ENCODE results near the gene C20orf144.

The C20orf144 gene

DNA sequence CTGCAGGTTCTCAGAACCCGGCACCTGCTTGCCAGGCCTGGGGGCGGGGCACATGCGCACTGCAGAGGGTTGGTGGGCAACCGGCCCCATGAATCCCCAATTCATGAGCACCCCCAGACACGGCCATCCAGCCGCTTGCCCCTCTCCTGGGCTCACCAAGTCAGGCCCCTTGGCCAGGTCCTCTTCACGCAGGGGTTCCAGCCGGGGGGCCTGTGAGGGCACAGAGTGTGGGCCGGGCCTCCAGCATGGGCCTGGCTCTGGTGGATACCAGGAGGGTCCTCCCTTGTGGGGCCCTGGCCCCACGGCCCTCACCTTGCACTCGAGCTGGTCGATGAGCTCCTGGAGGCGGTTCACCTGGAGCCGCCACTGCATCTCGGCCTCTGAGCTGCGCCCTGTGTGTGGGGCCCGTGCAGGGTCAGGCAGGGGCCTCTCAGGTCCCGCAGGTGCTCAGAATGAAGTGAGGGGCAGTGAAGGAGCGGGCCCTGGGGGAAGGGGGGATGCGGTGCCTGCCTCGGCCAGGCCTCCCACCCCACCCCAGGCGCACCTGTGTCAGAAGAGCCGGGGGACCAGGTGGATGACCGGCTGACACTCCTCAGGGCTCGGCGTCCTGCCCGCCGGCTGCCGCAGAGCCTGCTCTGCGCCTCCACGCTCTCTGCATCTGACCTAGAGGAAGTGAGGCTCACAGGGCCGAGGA is 2.6 kb upstream of the C20orf144 start:
- Histone ChIP-seq H3K9me3 (replicated peaks in 1 of 11) (no peaks in the 10 kb centered on the region), H3K4me3 (no peak overlapping the region), H3K27ac (no peak overlapping the region; a peak in 2 of 22 replicates), H4K20me1 (peaks cover 0 to 26% (median 0%) of the 10 kb centered on the region in 11 experiments; a peak in 5 of 22 replicates), H3K27me3 (no peaks in the 10 kb centered on the region), H3K4me2 (peak overlapping the region in 5 of 11 experiments; percentile 22 to 39 (median 25); a peak in 5 of 22 replicates), H3K9ac (peak overlapping the region in 2 of 11 experiments; percentile 27 to 39; a peak in 2 of 22 replicates), H3K4me1 (peaks cover 15 to 39% (median 31%) of the 10 kb centered on the region in 10 experiments), H3K36me3 (peaks cover 4 to 34% (median 18%) of the 10 kb centered on the region in 11 experiments; a peak in 13 of 22 replicates)
- no peak for TF ChIP-seq Cebpa-rat (IDR thresholded peaks at IDR 0.05)

DNA sequence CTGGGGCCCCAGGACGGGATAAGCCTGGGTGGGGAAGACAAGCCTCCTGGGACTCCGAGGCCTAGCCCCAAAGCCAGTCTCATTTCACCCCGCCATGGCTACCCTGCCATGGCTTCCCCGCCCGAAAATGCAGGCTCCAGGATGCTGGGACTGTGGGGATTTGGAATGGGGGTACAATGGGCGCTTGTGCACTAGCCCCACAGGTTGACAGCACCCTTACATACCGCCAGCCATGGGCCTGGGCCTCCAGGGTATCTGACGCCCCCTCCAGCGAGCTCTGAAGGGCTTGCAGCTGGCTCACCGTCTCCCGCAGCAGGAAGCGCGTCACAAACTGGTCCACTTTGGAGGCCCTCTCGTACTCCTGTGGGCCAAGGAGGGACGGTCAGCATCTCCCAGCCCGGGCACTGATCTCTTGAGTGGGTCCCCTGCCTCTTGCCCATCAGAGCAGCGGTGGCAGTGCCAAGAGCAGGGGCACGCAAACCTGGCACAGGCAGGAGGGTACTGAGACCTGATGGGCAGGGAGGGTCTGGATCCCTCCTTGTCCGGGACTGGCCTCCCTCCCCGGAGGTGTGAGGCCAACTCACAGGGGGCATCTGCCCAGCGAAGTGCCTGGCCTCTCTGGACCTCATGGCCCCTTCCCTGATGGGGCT is 2.0 kb upstream of the C20orf144 start:
- Histone ChIP-seq H3K4me2 (peak overlapping the region in 9 of 11 experiments; percentile 16 to 39 (median 25); a peak in 12 of 22 replicates), H3K4me3 (no peak overlapping the region), H3K36me3 (peaks cover 4 to 34% (median 18%) of the 10 kb centered on the region in 11 experiments; a peak in 13 of 22 replicates), H4K20me1 (peaks cover 0 to 26% (median 0%) of the 10 kb centered on the region in 11 experiments; a peak in 5 of 22 replicates), H3K4me1 (peaks cover 22 to 45% (median 38%) of the 10 kb centered on the region in 10 experiments), H3K27me3 (no peaks in the 10 kb centered on the region), H3K9me3 (replicated peaks in 1 of 11) (no peaks in the 10 kb centered on the region), H3K9ac (peak overlapping the region in 3 of 11 experiments; percentile 27 to 39 (median 31); a peak in 3 of 22 replicates), H3K27ac (no peak overlapping the region; a peak in 2 of 22 replicates)
- TF ChIP-seq Cebpa-rat (IDR thresholded peaks at IDR 0.05): no peak

GRCh38 chr20:33660685-33661058 is 1.5 kb upstream of the C20orf144 start:
- no peak for TF ChIP-seq Cebpa-rat (IDR thresholded peaks at IDR 0.05)
- Histone ChIP-seq H3K27me3 (no peaks in the 10 kb centered on the region), H3K4me1 (peaks cover 26 to 48% (median 41%) of the 10 kb centered on the region in 10 experiments), H4K20me1 (peaks cover 0 to 26% (median 0%) of the 10 kb centered on the region in 11 experiments; a peak in 5 of 22 replicates), H3K9me3 (replicated peaks in 1 of 11) (no peaks in the 10 kb centered on the region), H3K4me2 (peak overlapping the region in 8 of 11 experiments; percentile 16 to 33 (median 24); a peak in 9 of 22 replicates), H3K36me3 (peaks cover 4 to 34% (median 18%) of the 10 kb centered on the region in 11 experiments; a peak in 13 of 22 replicates), H3K4me3 (no peak overlapping the region), H3K9ac (peak overlapping the region in 2 of 11 experiments; percentile 31 to 39; a peak in 3 of 22 replicates), H3K27ac (no peak overlapping the region; a peak in 1 of 22 replicates)

DNA sequence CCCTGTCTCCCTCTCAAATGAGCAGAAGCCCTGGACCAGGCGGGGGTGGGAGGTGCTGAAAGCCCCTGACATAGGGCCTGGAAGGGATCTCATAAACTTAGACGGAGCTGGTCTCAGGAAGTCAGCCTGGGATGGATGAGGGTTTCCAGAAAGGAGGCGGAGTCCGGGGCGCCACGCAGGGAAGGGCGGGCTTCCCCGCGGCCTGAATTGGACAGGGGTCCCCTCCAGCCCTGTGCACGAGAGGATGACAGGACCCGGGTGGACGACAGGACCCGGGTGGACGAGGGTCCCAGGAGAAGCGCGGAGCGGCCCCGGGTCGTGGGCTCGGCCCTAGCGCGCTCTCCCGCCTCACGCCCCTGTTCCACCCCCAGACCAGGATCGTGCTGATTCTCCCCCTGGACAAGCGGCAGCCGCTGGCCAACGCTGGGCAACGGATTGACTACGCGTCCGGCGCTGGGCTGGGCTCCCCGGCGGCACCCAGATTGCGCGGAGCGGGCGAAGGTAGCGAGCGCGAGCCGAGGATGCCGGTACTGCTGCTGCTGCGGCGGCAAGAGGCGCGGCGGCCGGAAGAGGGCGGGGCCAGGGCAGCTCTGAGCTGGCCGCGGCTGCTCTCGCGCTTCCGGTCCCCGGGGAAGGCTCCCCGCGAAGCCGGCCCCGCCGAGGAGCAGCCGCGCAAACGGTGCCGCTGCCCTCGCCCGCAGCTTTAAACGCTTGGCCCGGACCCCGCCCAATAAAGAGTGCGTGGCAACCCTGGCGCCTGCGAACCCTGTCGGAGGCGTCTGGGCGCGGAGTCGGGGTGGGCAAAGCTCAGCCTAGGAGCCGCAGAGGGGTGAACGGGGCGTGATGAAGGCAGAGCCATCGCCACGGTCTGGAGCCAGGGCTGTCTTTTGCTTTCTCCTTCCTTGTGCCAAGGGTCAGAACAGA is 1.3 kb downstream of the C20orf144 start:
- H3K9ac ChIP-seq: peak overlapping the region; percentile 67 to 83 (median 78)
- H3K27ac ChIP-seq: peak overlapping the region; percentile 49 to 85 (median 71); a peak in 21 of 22 replicates
- H3K4me1 ChIP-seq: peaks cover 50 to 73% (median 66%) of the 10 kb centered on the region in 10 experiments
- no peak for TF ChIP-seq Cebpa-rat (IDR thresholded peaks at IDR 0.05)
- peak overlapping the region; percentile 59 to 77 (median 72) for H3K4me3 ChIP-seq
- H3K27me3 ChIP-seq: no peaks in the 10 kb centered on the region
- H3K36me3 ChIP-seq: peaks cover 0 to 22% (median 14%) of the 10 kb centered on the region in 11 experiments; a peak in 12 of 22 replicates
- no peaks in the 10 kb centered on the region for H3K9me3 ChIP-seq (replicated peaks in 1 of 11)
- H4K20me1 ChIP-seq: peaks cover 0 to 19% (median 5%) of the 10 kb centered on the region in 11 experiments; a peak in 10 of 22 replicates
- peak overlapping the region; percentile 92 to 100 (median 97) for H3K4me2 ChIP-seq

GRCh38 chr20:33664085-33664761 is 2.1 kb downstream of the C20orf144 start:
- Histone ChIP-seq H3K9ac (peak overlapping the region; percentile 67 to 83 (median 78)), H3K4me1 (peaks cover 53 to 81% (median 74%) of the 10 kb centered on the region in 10 experiments), H3K9me3 (replicated peaks in 1 of 11) (no peaks in the 10 kb centered on the region), H3K27me3 (no peaks in the 10 kb centered on the region), H3K36me3 (peaks cover 3 to 16% (median 10%) of the 10 kb centered on the region in 11 experiments; a peak in 12 of 22 replicates), H3K4me2 (peak overlapping the region; percentile 92 to 100 (median 97)), H4K20me1 (peaks cover 0 to 20% (median 9%) of the 10 kb centered on the region in 11 experiments; a peak in 10 of 22 replicates), H3K4me3 (peak overlapping the region; percentile 59 to 77 (median 72)), H3K27ac (peak overlapping the region; percentile 49 to 85 (median 71); a peak in 20 of 22 replicates)
- no peak for TF ChIP-seq Cebpa-rat (IDR thresholded peaks at IDR 0.05)

DNA sequence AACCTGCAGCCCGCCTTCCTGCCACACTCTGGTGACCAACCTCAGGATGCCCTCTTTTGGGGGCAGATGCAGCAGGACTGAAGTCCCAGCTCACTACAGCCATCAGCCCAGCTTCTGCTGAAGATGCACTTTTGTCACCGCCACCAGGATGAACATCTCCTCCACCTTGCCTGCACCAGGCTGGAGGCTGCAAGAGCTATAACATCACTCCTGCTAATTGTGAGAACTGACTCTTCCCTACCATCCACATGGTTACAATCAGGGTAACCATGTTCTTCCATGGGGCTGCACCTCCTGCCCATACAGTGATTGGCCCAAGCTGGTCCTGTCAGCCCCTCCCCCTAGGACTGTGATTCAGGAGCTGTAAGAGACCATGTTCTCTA is 2.6 kb downstream of the C20orf144 start:
- peak overlapping the region in 1 of 11 experiments; percentile 77; a peak in 2 of 22 replicates for H3K9ac ChIP-seq
- no peak for TF ChIP-seq Cebpa-rat (IDR thresholded peaks at IDR 0.05)
- H3K4me2 ChIP-seq: peak overlapping the region; percentile 92 to 100 (median 97)
- H3K36me3 ChIP-seq: peaks cover under 1 to 11% (median 5%) of the 10 kb centered on the region in 11 experiments; a peak in 11 of 22 replicates
- H3K9me3 ChIP-seq (replicated peaks in 1 of 11): no peaks in the 10 kb centered on the region
- H3K27ac ChIP-seq: no peak overlapping the region
- H4K20me1 ChIP-seq: peaks cover 0 to 24% (median 9%) of the 10 kb centered on the region in 11 experiments; a peak in 10 of 22 replicates
- no peak overlapping the region for H3K4me3 ChIP-seq
- no peaks in the 10 kb centered on the region for H3K27me3 ChIP-seq
- H3K4me1 ChIP-seq: peaks cover 55 to 83% (median 77%) of the 10 kb centered on the region in 10 experiments

GRCh38 chr20:33666293-33667244 is 4.4 kb downstream of the C20orf144 start, which contains the start of gene ACTL10:
TSS of gene ACTL10 (plus strand) at chr20:33666943. CDS start at chr20:33667498, 555 bp downstream.
- Histone ChIP-seq H3K9me3 (replicated peaks in 1 of 11) (no peaks in the 10 kb centered on the region), H4K20me1 (peaks cover 0 to 37% (median 8%) of the 10 kb centered on the region in 11 experiments; a peak in 10 of 22 replicates), H3K27ac (peak within 1 kb of the TSS; percentile 42 to 80 (median 72); a peak in 21 of 22 replicates), H3K4me3 (peak within 1 kb of the TSS; percentile 55 to 71 (median 62)), H3K4me2 (peak within 1 kb of the TSS; percentile 89 to 99 (median 97)), H3K36me3 (peaks cover 0 to 14% (median 0%) of the 10 kb centered on the region in 11 experiments; a peak in 5 of 22 replicates), H3K27me3 (no peaks in the 10 kb centered on the region), H3K4me1 (peaks cover 71 to 86% (median 84%) of the 10 kb centered on the region in 10 experiments), H3K9ac (peak within 1 kb of the TSS; percentile 67 to 82 (median 73); a peak in 21 of 22 replicates)
- TF ChIP-seq Cebpa-rat (IDR thresholded peaks at IDR 0.05): no peak

All from BLaER1 treated with 17β-estradiol and CSF1 and Interleukin-3, amounts not matched to agents 10 nM and 100 nM (cell line).